Measurements from ENCODE around the gene TDRKH. TPM values are rescaled to one million over a fixed set of nuclear protein-coding genes. Genes with fewer than 3 reads are reported as not detected.

TDRKH gene
- total and polyA plus RNA-seq, 11 donors, result 2.7 to 9.8 (median 4.8) TPM

GRCh38 chr1:151806170-151806569 is 15.9 kb upstream of the TDRKH start:
- H3K27me3 ChIP-seq, result no peaks in the 10 kb centered on the region
- no peak for TF ChIP-seq POLR2A (IDR thresholded peaks at IDR 0.05)
- no peak for TF ChIP-seq CTCF (IDR thresholded peaks at IDR 0.05)
- intact Hi-C loops (cut with DNase I), result no loop called here
- H3K4me3 ChIP-seq, result no peak overlapping the region
- peaks cover 0 to 7% (median 0%) of the 10 kb centered on the region in 9 donors for H3K36me3 ChIP-seq
- no peak for DNase-seq
- H3K9me3 ChIP-seq, result no peaks in the 10 kb centered on the region
- H3K4me1 ChIP-seq, result no peaks in the 10 kb centered on the region
- no peak overlapping the region for H3K27ac ChIP-seq
- no peak for ATAC-seq
- 80 to 96% (median 85%) methylated on average over 7 of the region's 7 CpGs for WGBS, 4 donors

GRCh38 chr1:151805066-151805820 is 14.9 kb upstream of the TDRKH start, which contains the start of gene LINGO4:
Gene LINGO4, minus strand, starts transcription at chr1:151805419. Its CDS starts 2,715 bp downstream, at chr1:151802704.
- no peak for DNase-seq
- Histone ChIP-seq H3K27me3 (peaks cover 0 to 2% (median 0%) of the 10 kb centered on the region in 9 donors), H3K4me1 (no peaks in the 10 kb centered on the region), H3K36me3 (peaks cover 0 to 3% (median 0%) of the 10 kb centered on the region in 9 donors), H3K27ac (no peak within 1 kb of the TSS), H3K9me3 (no peaks in the 10 kb centered on the region), H3K4me3 (no peak within 1 kb of the TSS)
- WGBS, 4 donors, result 59 to 68% (median 60%) methylated on average over 12 of the region's 12 CpGs
- no peak for ATAC-seq
- intact Hi-C loops (cut with DNase I), result no loop called here
- TF ChIP-seq CTCF (IDR thresholded peaks at IDR 0.05) (no peak), POLR2A (IDR thresholded peaks at IDR 0.05) (no peak)

DNA sequence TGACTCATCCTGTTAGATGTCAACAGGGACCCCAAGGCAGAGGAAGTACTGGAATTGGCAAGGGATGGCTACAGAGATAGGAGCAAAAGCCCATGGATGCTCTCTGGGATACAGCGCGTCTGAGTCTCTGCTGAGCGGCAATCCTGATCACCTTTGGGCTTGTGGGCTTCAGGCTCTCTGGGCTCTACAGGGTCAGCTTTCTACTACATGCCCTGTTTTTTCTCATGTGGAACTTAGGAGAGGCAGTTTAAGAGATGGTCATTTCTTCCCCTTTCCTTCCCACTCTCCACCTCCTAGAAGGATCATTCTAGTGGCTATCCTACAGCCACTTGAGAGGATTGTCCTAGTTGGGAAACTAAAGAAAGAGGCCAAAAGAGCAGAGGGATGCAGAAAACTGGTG is 13.6 kb upstream of the TDRKH start:
- intact Hi-C loops (cut with DNase I), result no loop called here
- Histone ChIP-seq H3K36me3 (no peaks in the 10 kb centered on the region), H3K4me3 (no peak overlapping the region), H3K27ac (no peak overlapping the region), H3K9me3 (no peaks in the 10 kb centered on the region), H3K27me3 (peaks cover 0 to 6% (median 0%) of the 10 kb centered on the region in 9 donors), H3K4me1 (no peaks in the 10 kb centered on the region)
- ATAC-seq, result no peak
- TF ChIP-seq CTCF (IDR thresholded peaks at IDR 0.05) (no peak), POLR2A (IDR thresholded peaks at IDR 0.05) (no peak)
- 90 to 98% (median 93%) methylated on average over 3 of the region's 3 CpGs for WGBS, 4 donors
- DNase-seq, result no peak

- ATAC-seq (no peak), DNase-seq (no peak)
- Histone ChIP-seq H3K9me3 (no peaks in the 10 kb centered on the region), H3K4me1 (no peaks in the 10 kb centered on the region), H3K36me3 (no peaks in the 10 kb centered on the region), H3K27ac (no peak overlapping the region), H3K27me3 (peaks cover 0 to 10% (median 0%) of the 10 kb centered on the region in 9 donors), H3K4me3 (no peak overlapping the region)
- intact Hi-C loops (cut with DNase I), result no loop called here
- TF ChIP-seq POLR2A (IDR thresholded peaks at IDR 0.05) (no peak), CTCF (IDR thresholded peaks at IDR 0.05) (no peak)
Observed at GRCh38 chr1:151803164-151803563, 12.9 kb upstream of the TDRKH start.
